Small intestine (tissue), 16 donors: ENCODE data around the gene PIK3C3. TPM values are rescaled to one million over a fixed set of nuclear protein-coding genes. Genes with fewer than 3 reads are reported as not detected.
A peak's percentile ranks its signal among the peaks of the same experiment; 100 is the strongest.

Source experiments
- DNase-seq, 2 donors: peaks; one replicate each; pipeline versions ENCODE4 v3.0.0 to v3.0.0-alpha.2; 2013
- FAIRE-seq: peaks from 2 replicates; lab custom pipeline; 2012; peaks lifted over from hg19 to GRCh38; lab: Jason Lieb, UNC
- H3K27ac ChIP-seq, 3 donors: one replicate each; pipeline ENCODE4 v1.5.1; 2013; ENCODE audit warnings: low read length in 2 of 3, mild to moderate bottlenecking in 2 of 3, control low read depth in 1 of 3, inconsistent platforms in 1 of 3, low read depth in 1 of 3, moderate library complexity in 1 of 3
- H3K27me3 ChIP-seq, 3 donors: one replicate each; pipeline ENCODE4 v1.6.1; 2013; ENCODE audit warnings: low read length in 3 of 3, inconsistent platforms in 1 of 3; ENCODE audit not compliant: control insufficient read depth in 3 of 3, insufficient read depth in 3 of 3
- H3K36me3 ChIP-seq, 3 donors: one replicate each; pipeline ENCODE4 v1.6.1; 2013; ENCODE audit warnings: low read length in 3 of 3, inconsistent platforms in 1 of 3, low read depth in 1 of 3, mild to moderate bottlenecking in 1 of 3, moderate library complexity in 1 of 3; ENCODE audit not compliant: control insufficient read depth in 3 of 3, insufficient read depth in 2 of 3
- H3K4me1 ChIP-seq, 3 donors: one replicate each; pipeline ENCODE4 v1.6.1; 2013; ENCODE audit warnings: low read length in 2 of 3, inconsistent platforms in 1 of 3, low read depth in 1 of 3, mild to moderate bottlenecking in 1 of 3, moderate library complexity in 1 of 3; ENCODE audit not compliant: control insufficient read depth in 3 of 3, insufficient read depth in 2 of 3
- H3K4me3 ChIP-seq, 3 donors: one replicate each; pipeline ENCODE4 v1.5.1; 2013; ENCODE audit warnings: low read length in 3 of 3, control low read depth in 1 of 3, inconsistent platforms in 1 of 3, low read depth in 1 of 3, mild to moderate bottlenecking in 1 of 3, moderate library complexity in 1 of 3
- H3K9me3 ChIP-seq, 2 donors: one replicate each; pipeline ENCODE4 v1.6.1; 2013; ENCODE audit warnings: low read depth in 1 of 2, low read length in 1 of 2; ENCODE audit not compliant: control insufficient read depth in 2 of 2, insufficient read depth in 1 of 2
- WGBS, 3 donors: extraction: QIAGEN DNeasy Blood & Tissue Kit; methylation state at CpG; one replicate each; pipeline ENCODE4 v1.1.7; 2013; 5-methylcytosine and 5-hydroxymethylcytosine counted together
- long read RNA-seq, 10 donors: transcript quantifications; one replicate each; lab custom pipeline, GENCODE V29; 2026
- polyA plus RNA-seq, 4 donors: library from polyadenylated mRNA; stranded (reverse) in 3 of 4; unstranded in 1 of 4; fragments of 200-250 nt in 3 of 4; fragments of 120-200 nt in 1 of 4; gene quantifications; one replicate each; pipeline versions ENCODE4 v1.2.1 to v1.2.3, GENCODE V29; 2013
- donor health status: healthy with polysubstance abuse.
- donor health status: control.
- donor health status: control.
- donor health status: Bipolar disorder and iron deficiency.
- donor health status: healthy.

PIK3C3 gene
- 10 to 100 TPM; 17.0 to 42.0 (median 20.9) TPM for polyA plus RNA-seq
- long read RNA-seq, donor 1, result 0 reads
- long read RNA-seq, donor 2, full-length matches to known transcripts, result 2 of 7 reads
- long read RNA-seq, donor 2, partial matches to known transcripts, result 5 of 7 reads
- long read RNA-seq, donor 2, other reads (novel, unspliced or antisense), result 0 of 7 reads
- long read RNA-seq, donor 3, partial matches to known transcripts, result 6 of 8 reads
- long read RNA-seq, donor 3, other reads (novel, unspliced or antisense), result 0 of 8 reads
- long read RNA-seq, donor 4, result 0 reads
- long read RNA-seq, donor 5, partial matches to known transcripts, result 0 of 2 reads
- long read RNA-seq, donor 5, other reads (novel, unspliced or antisense), result 0 of 2 reads
- long read RNA-seq, donor 6, full-length matches to known transcripts, result 5 of 11 reads
- long read RNA-seq, donor 6, partial matches to known transcripts, result 6 of 11 reads
- long read RNA-seq, donor 6, other reads (novel, unspliced or antisense), result 0 of 11 reads
- long read RNA-seq, donor 7, full-length matches to known transcripts, result 7 of 13 reads
- long read RNA-seq, donor 7, partial matches to known transcripts, result 6 of 13 reads
- long read RNA-seq, donor 7, other reads (novel, unspliced or antisense), result 0 of 13 reads
- long read RNA-seq, donor 8, result 0 reads
- long read RNA-seq, donor 9, full-length matches to known transcripts, result 1 of 1 reads
- long read RNA-seq, donor 9, partial matches to known transcripts, result 0 of 1 reads
- long read RNA-seq, donor 9, other reads (novel, unspliced or antisense), result 0 of 1 reads
- long read RNA-seq, donor 10, full-length matches to known transcripts, result 7 of 16 reads
- long read RNA-seq, donor 10, partial matches to known transcripts, result 9 of 16 reads
- long read RNA-seq, donor 10, other reads (novel, unspliced or antisense), result 0 of 16 reads

- H3K27me3 ChIP-seq, result peaks cover 0 to 2% (median 0%) of the 10 kb centered on the region in 3 donors
- H3K4me3 ChIP-seq, result peak within 1 kb of the TSS; percentile 92 to 99 (median 94)
- FAIRE-seq, result peak; percentile 94
- no peaks in the 10 kb centered on the region for H3K9me3 ChIP-seq
- H3K36me3 ChIP-seq, result peaks cover 0 to 3% (median 0%) of the 10 kb centered on the region in 3 donors
- DNase-seq, result peak; percentile 97 to 98
- 0 to 1% (median 1%) methylated on average over 38 of the region's 38 CpGs for WGBS, 3 donors
- peaks cover 0 to 6% (median 0%) of the 10 kb centered on the region in 3 donors for H3K4me1 ChIP-seq
- peak within 1 kb of the TSS; percentile 48 to 93 (median 84) for H3K27ac ChIP-seq
Observed at GRCh38 chr18:41954827-41955613, at the start of gene PIK3C3. TSS of gene PIK3C3 (plus strand) at chr18:41955234. CDS start at chr18:41955292, 58 bp downstream.

GRCh38 chr18:41905786-41906527 is 49.1 kb upstream of the PIK3C3 start:
- no peak for FAIRE-seq
- WGBS, 3 donors, result 32 to 58% (median 37%) methylated on average over 1 of the region's 1 CpG
- H3K9me3 ChIP-seq, result no peaks in the 10 kb centered on the region

GRCh38 chr18:41906528-41907146 is 48.4 kb upstream of the PIK3C3 start:
- Histone ChIP-seq H3K36me3 (no peaks in the 10 kb centered on the region), H3K9me3 (no peaks in the 10 kb centered on the region), H3K4me3 (no peak overlapping the region), H3K27me3 (no peaks in the 10 kb centered on the region), H3K4me1 (no peaks in the 10 kb centered on the region), H3K27ac (no peak overlapping the region)
- FAIRE-seq (no peak), DNase-seq (peak; percentile 31 to 45)
- 32 to 37% (median 35%) methylated on average over 6 of the region's 6 CpGs for WGBS, 3 donors

More at GRCh38 chr18:41905786-41906527, 49.1 kb upstream of the PIK3C3 start:
- no peak overlapping the region for H3K27ac ChIP-seq
- DNase-seq, result no peak
- no peaks in the 10 kb centered on the region for H3K4me1 ChIP-seq
- no peak overlapping the region for H3K4me3 ChIP-seq
- no peaks in the 10 kb centered on the region for H3K36me3 ChIP-seq
- H3K27me3 ChIP-seq, result no peaks in the 10 kb centered on the region

GRCh38 chr18:41917181-41917580 is 37.9 kb upstream of the PIK3C3 start:
- Histone ChIP-seq H3K27ac (no peak overlapping the region), H3K4me1 (no peaks in the 10 kb centered on the region), H3K36me3 (no peaks in the 10 kb centered on the region), H3K27me3 (no peaks in the 10 kb centered on the region), H3K4me3 (no peak overlapping the region), H3K9me3 (no peaks in the 10 kb centered on the region)
- WGBS, 3 donors, result 85 to 86% (median 86%) methylated on average over 3 of the region's 3 CpGs
- FAIRE-seq (no peak), DNase-seq (no peak)

GRCh38 chr18:41921770-41922169 is 33.3 kb upstream of the PIK3C3 start:
- Histone ChIP-seq H3K36me3 (no peaks in the 10 kb centered on the region), H3K4me3 (no peak overlapping the region), H3K9me3 (no peaks in the 10 kb centered on the region), H3K4me1 (no peaks in the 10 kb centered on the region), H3K27me3 (no peaks in the 10 kb centered on the region), H3K27ac (no peak overlapping the region)
- FAIRE-seq, result no peak
- no peak for DNase-seq
- 88 to 90% (median 90%) methylated on average over 7 of the region's 7 CpGs for WGBS, 3 donors

- Histone ChIP-seq H3K36me3 (no peaks in the 10 kb centered on the region), H3K4me3 (no peak overlapping the region)
Observed at GRCh38 chr18:41922176-41922575, 32.9 kb upstream of the PIK3C3 start.

GRCh38 chr18:41922841-41923240 is 32.2 kb upstream of the PIK3C3 start:
- Histone ChIP-seq H3K27ac (no peak overlapping the region), H3K36me3 (no peaks in the 10 kb centered on the region), H3K9me3 (no peaks in the 10 kb centered on the region), H3K4me1 (no peaks in the 10 kb centered on the region), H3K4me3 (no peak overlapping the region), H3K27me3 (no peaks in the 10 kb centered on the region)
- DNase-seq, result no peak
- no peak for FAIRE-seq
- WGBS, 3 donors, result 48 to 74% (median 71%) methylated on average over 1 of the region's 1 CpG

More at GRCh38 chr18:41922176-41922575, 32.9 kb upstream of the PIK3C3 start:
- WGBS, 3 donors, result 76 to 80% (median 77%) methylated on average over 5 of the region's 5 CpGs
- FAIRE-seq (no peak), DNase-seq (no peak)
- no peaks in the 10 kb centered on the region for H3K9me3 ChIP-seq
- H3K27ac ChIP-seq, result no peak overlapping the region
- no peaks in the 10 kb centered on the region for H3K4me1 ChIP-seq
- H3K27me3 ChIP-seq, result no peaks in the 10 kb centered on the region
